AG04450 (cell line): Measurements from ENCODE around the gene DTL. TPM values are rescaled to one million over a fixed set of nuclear protein-coding genes. Genes with fewer than 3 reads are reported as not detected.

Experiments used
- CTCF ChIA-PET: fragments of 300-600, 350-600 bp; formaldehyde crosslinking; extraction: SDS; loops from one replicate; lab custom pipeline; 2022; ENCODE audit warnings: antibody characterized with exemption, inconsistent platforms; lab: Charles Lee
- POLR2A ChIA-PET: fragments of 350-600 bp; formaldehyde crosslinking; extraction: SDS; loops from one replicate; lab custom pipeline; 2021; ENCODE audit warnings: antibody characterized with exemption, inconsistent platforms; lab: Yijun Ruan, JAX
- DNase-seq: peaks from one replicate; pipeline ENCODE4 v3.0.0-alpha.2; 2011; ENCODE audit warnings: low read depth, low spot score
- H3K27ac ChIP-seq: one replicate; pipeline ENCODE4 v1.5.1; 2012; ENCODE audit warnings: low read depth, low read length, control low read depth
- H3K27me3 ChIP-seq: one replicate; pipeline ENCODE4 v1.6.0; 2012; ENCODE audit warnings: low read length; ENCODE audit not compliant: control insufficient read depth, insufficient read depth
- H3K4me3 ChIP-seq: 2 replicates; pipeline ENCODE4 v1.5.1; 2011; ENCODE audit warnings: mild to moderate bottlenecking, low read depth, low read length, control low read depth
- H3K9me3 ChIP-seq: 2 replicates; pipeline ENCODE4 v1.5.1; 2012; ENCODE audit warnings: low read length; ENCODE audit not compliant: control insufficient read depth, insufficient read depth
- CTCF ChIP-seq: IDR thresholded peaks from 2 replicates; pipeline ENCODE4 v1.5.1; 2011; ENCODE audit warnings: low read depth, low read length, control low read depth, inconsistent platforms
- polyA plus RNA-seq: library from polyadenylated mRNA; depleted of rRNA; stranded (reverse); fragments of >200 nt; gene quantifications from 2 replicates; pipeline ENCODE4 v1.2.3, GENCODE V29; 2011

Gene DTL
- polyA plus RNA-seq, 1 experiment: 6.0 TPM

- Histone ChIP-seq H3K27ac (no peak overlapping the region), H3K27me3 (no peaks in the 10 kb centered on the region), H3K9me3 (no peaks in the 10 kb centered on the region), H3K4me3 (no peak overlapping the region)
- ChIA-PET POLR2A (interaction anchor here (0.7 kb wide), 1 partner anchor 21 kb away, joined by 4 read pairs; no protein-coding TSS in a partner anchor), CTCF (interaction anchor here (0.6 to 6.2 kb wide), 46 partner anchors 9 to 403 kb away, joined by 3 to 214 read pairs (median 4); partner anchors contain the start of genes DTL, INTS7 and NENF)
- DNase-seq: peak; percentile 13
- TF ChIP-seq CTCF: peak; percentile 69
These were observed 27.4 kb downstream of the DTL start for GRCh38 chr1:212062832-212063438.

GRCh38 chr1:212067787-212068186 is 32.2 kb downstream of the DTL start:
- no peak for TF ChIP-seq CTCF
- H3K4me3 ChIP-seq: no peak overlapping the region
- POLR2A ChIA-PET: no interaction called here
- DNase-seq: no peak
- no peaks in the 10 kb centered on the region for H3K27me3 ChIP-seq
- CTCF ChIA-PET: no interaction called here
- H3K9me3 ChIP-seq: no peaks in the 10 kb centered on the region
- H3K27ac ChIP-seq: no peak overlapping the region

GRCh38 chr1:212070720-212071302 is 35.3 kb downstream of the DTL start:
- ChIA-PET POLR2A (interaction anchor here (0.5 to 1.7 kb wide), 3 partner anchors 215 to 385 kb away, joined by 3 read pairs; no protein-coding TSS in a partner anchor), CTCF (interaction anchor here (0.6 to 5.7 kb wide), 92 partner anchors 8 to 759 kb away, joined by 3 to 283 read pairs (median 6); partner anchors contain the start of genes DTL, INTS7 and PPP2R5A)
- peak; percentile 8 for DNase-seq
- TF ChIP-seq CTCF: peak; percentile 79
- H3K27me3 ChIP-seq: no peaks in the 10 kb centered on the region
- no peak overlapping the region for H3K27ac ChIP-seq
- no peaks in the 10 kb centered on the region for H3K9me3 ChIP-seq
- H3K4me3 ChIP-seq: no peak overlapping the region

- ChIA-PET CTCF (interaction anchor here (0.5 to 5.7 kb wide), 14 partner anchors 9 to 405 kb away, joined by 3 to 283 read pairs (median 28); partner anchors contain the start of genes DTL, INTS7 and PPP2R5A), POLR2A (interaction anchor here (0.7 kb wide), 1 partner anchor 340 kb away, joined by 3 read pairs; no protein-coding TSS in a partner anchor)
- Histone ChIP-seq H3K27ac (no peak overlapping the region), H3K9me3 (no peaks in the 10 kb centered on the region), H3K4me3 (no peak overlapping the region), H3K27me3 (no peaks in the 10 kb centered on the region)
- no peak for TF ChIP-seq CTCF
- no peak for DNase-seq
These were observed 36.5 kb downstream of the DTL start for GRCh38 chr1:212072047-212072446.

- POLR2A ChIA-PET: no interaction called here
- TF ChIP-seq CTCF: no peak
- no peak for DNase-seq
- no peaks in the 10 kb centered on the region for H3K27me3 ChIP-seq
- H3K27ac ChIP-seq: no peak overlapping the region
- H3K9me3 ChIP-seq: no peaks in the 10 kb centered on the region
- no peak overlapping the region for H3K4me3 ChIP-seq
- CTCF ChIA-PET: interaction anchor here (1.0 to 5.7 kb wide), 6 partner anchors 11 to 381 kb away, joined by 3 to 283 read pairs (median 86); partner anchors contain the start of genes DTL and INTS7
These were observed 37.9 kb downstream of the DTL start for GRCh38 chr1:212073490-212073889.
